Mesenchymal stem cell (in vitro differentiated cells and primary cell): Measurements from ENCODE around the gene KDM4B.

Source experiments
- DNase-seq: peaks from one replicate; pipeline ENCODE4 v3.0.0-alpha.2; 2013
- H2AFZ ChIP-seq: one replicate; pipeline ENCODE4 v1.6.1; 2013; ENCODE audit warnings: low read depth, mild to moderate bottlenecking, control low read depth, inconsistent platforms, low read length, moderate library complexity
- H2AK5ac ChIP-seq: 2 replicates; pipeline ENCODE4 v1.6.1; 2013; ENCODE audit warnings: low read length, moderate library complexity, mild to moderate bottlenecking, inconsistent platforms; ENCODE audit not compliant: severe bottlenecking
- H2BK120ac ChIP-seq: one replicate; pipeline ENCODE4 v1.6.1; 2013; ENCODE audit warnings: low read depth, mild to moderate bottlenecking, inconsistent platforms, low read length, moderate library complexity
- H2BK12ac ChIP-seq, 2 experiments: one replicate each; pipeline ENCODE4 v1.6.1; 2013; ENCODE audit warnings: inconsistent platforms in 2 of 2, low read length in 2 of 2, mild to moderate bottlenecking in 2 of 2, moderate library complexity in 2 of 2, control low read depth in 1 of 2
- H2BK15ac ChIP-seq: one replicate; pipeline ENCODE4 v1.6.1; 2013; ENCODE audit warnings: mild to moderate bottlenecking, low read depth, inconsistent platforms; ENCODE audit not compliant: poor library complexity, severe bottlenecking
- H2BK5ac ChIP-seq: 2 replicates; pipeline ENCODE4 v1.6.1; 2013; ENCODE audit warnings: low read depth, mild to moderate bottlenecking, low read length, control low read depth, inconsistent platforms; ENCODE audit not compliant: poor library complexity, severe bottlenecking
- H3K14ac ChIP-seq, 2 experiments: one replicate each; pipeline ENCODE4 v1.6.1; 2013; ENCODE audit warnings: inconsistent platforms in 2 of 2, low read length in 2 of 2, control low read depth in 1 of 2, mild to moderate bottlenecking in 1 of 2, moderate library complexity in 1 of 2
- H3K18ac ChIP-seq, 2 experiments: one replicate each; pipeline ENCODE4 v1.6.1; 2013; ENCODE audit warnings: inconsistent platforms in 2 of 2, low read length in 2 of 2, control low read depth in 1 of 2, low read depth in 1 of 2, mild to moderate bottlenecking in 1 of 2
- H3K23ac ChIP-seq, 2 experiments: one replicate each; pipeline ENCODE4 v1.6.1; 2013; ENCODE audit warnings: inconsistent platforms in 2 of 2, low read length in 2 of 2, mild to moderate bottlenecking in 2 of 2, moderate library complexity in 2 of 2, control low read depth in 1 of 2
- H3K27ac ChIP-seq: 2 replicates; pipeline ENCODE4 v1.5.1; 2013; ENCODE audit warnings: mild to moderate bottlenecking, moderate library complexity, low read length, control low read depth, inconsistent platforms; ENCODE audit not compliant: poor library complexity, severe bottlenecking
- H3K27me3 ChIP-seq, 2 experiments: 2 replicates each; pipeline versions ENCODE4 v1.6.1 to v1.7.0; 2013; ENCODE audit warnings: low read length in 2 of 2, mild to moderate bottlenecking in 2 of 2, moderate library complexity in 2 of 2, control low read depth in 1 of 2, inconsistent platforms in 1 of 2; ENCODE audit not compliant: control insufficient read depth in 1 of 2, insufficient read depth in 1 of 2
- H3K36me3 ChIP-seq, 2 experiments: 2 replicates each; pipeline versions ENCODE4 v1.6.1 to v1.7.0; 2013; ENCODE audit warnings: low read length in 2 of 2, control low read depth in 1 of 2, inconsistent platforms in 1 of 2, low read depth in 1 of 2, mild to moderate bottlenecking in 1 of 2; ENCODE audit not compliant: insufficient read depth in 2 of 2, control insufficient read depth in 1 of 2
- H3K4ac ChIP-seq, 2 experiments: one replicate each; pipeline ENCODE4 v1.6.1; 2013; ENCODE audit warnings: inconsistent platforms in 2 of 2, low read length in 2 of 2, mild to moderate bottlenecking in 2 of 2, moderate library complexity in 2 of 2, control low read depth in 1 of 2, low read depth in 1 of 2
- H3K4me1 ChIP-seq: 2 replicates; pipeline ENCODE4 v1.6.1; 2013; ENCODE audit warnings: low read depth, low read length, control low read depth; ENCODE audit not compliant: control insufficient read depth, insufficient read depth
- H3K4me2 ChIP-seq: 2 replicates; pipeline ENCODE4 v1.6.1; 2013; ENCODE audit warnings: low read length, mild to moderate bottlenecking, inconsistent platforms; ENCODE audit not compliant: poor library complexity, severe bottlenecking
- H3K4me3 ChIP-seq, 2 experiments: 2 replicates each; pipeline versions ENCODE4 v1.5.1 to v1.7.0; 2013; ENCODE audit warnings: low read length in 2 of 2, mild to moderate bottlenecking in 2 of 2, control low read depth in 1 of 2, low read depth in 1 of 2; ENCODE audit not compliant: insufficient read depth in 1 of 2
- H3K79me1 ChIP-seq: replicated peaks from 2 replicates; pipeline ENCODE4 v1.6.1; 2013; ENCODE audit warnings: mild to moderate bottlenecking, control low read depth, low read length, inconsistent platforms; ENCODE audit not compliant: poor library complexity, severe bottlenecking
- H3K9ac ChIP-seq: 2 replicates; pipeline ENCODE4 v1.7.0; 2013; ENCODE audit warnings: mild to moderate bottlenecking, low read length, moderate library complexity
- H3K9me3 ChIP-seq: 2 replicates; pipeline ENCODE4 v1.7.0; 2013; ENCODE audit warnings: mild to moderate bottlenecking, low read length; ENCODE audit not compliant: control insufficient read depth
- H4K8ac ChIP-seq: one replicate; pipeline ENCODE4 v1.6.1; 2013; ENCODE audit warnings: inconsistent platforms, mild to moderate bottlenecking, low read length, moderate library complexity
- H4K91ac ChIP-seq: one replicate; pipeline ENCODE4 v1.6.1; 2013; ENCODE audit warnings: mild to moderate bottlenecking, low read length, inconsistent platforms
- WGBS: methylation state at CpG from one replicate; pipeline ENCODE4 v1.1.7; 2013; ENCODE audit warnings: mixed read lengths; 5-methylcytosine and 5-hydroxymethylcytosine counted together

KDM4B gene

GRCh38 chr19:5054551-5055456 is 85.9 kb downstream of the KDM4B start:
- no peaks in the 10 kb centered on the region for H3K27me3 ChIP-seq
- H3K9me3 ChIP-seq: no peaks in the 10 kb centered on the region
- no peak overlapping the region for H2BK12ac ChIP-seq
- H3K4me3 ChIP-seq: no peak overlapping the region
- DNase-seq: no peak
- H4K91ac ChIP-seq: no peak overlapping the region
- H2BK120ac ChIP-seq: no peak overlapping the region
- no peak overlapping the region for H4K8ac ChIP-seq
- H2BK15ac ChIP-seq: no peak overlapping the region
- H2BK5ac ChIP-seq: no peak overlapping the region
- H3K18ac ChIP-seq: no peak overlapping the region
- H3K4me2 ChIP-seq: no peak overlapping the region
- WGBS: 95% methylated on average over 35 of the region's 35 CpGs
- no peak overlapping the region for H2AK5ac ChIP-seq
- no peak overlapping the region for H3K23ac ChIP-seq
- H3K36me3 ChIP-seq: peaks cover 41 to 91% of the 10 kb centered on the region in 2 experiments
- H3K9ac ChIP-seq: no peak overlapping the region
- peaks cover 9% of the 10 kb centered on the region for H3K4me1 ChIP-seq
- H3K27ac ChIP-seq: no peak overlapping the region
- H3K14ac ChIP-seq: no peak overlapping the region
- H2AFZ ChIP-seq: no peak overlapping the region
- H3K4ac ChIP-seq: no peak overlapping the region
- peaks cover 61% of the 10 kb centered on the region for H3K79me1 ChIP-seq

DNA sequence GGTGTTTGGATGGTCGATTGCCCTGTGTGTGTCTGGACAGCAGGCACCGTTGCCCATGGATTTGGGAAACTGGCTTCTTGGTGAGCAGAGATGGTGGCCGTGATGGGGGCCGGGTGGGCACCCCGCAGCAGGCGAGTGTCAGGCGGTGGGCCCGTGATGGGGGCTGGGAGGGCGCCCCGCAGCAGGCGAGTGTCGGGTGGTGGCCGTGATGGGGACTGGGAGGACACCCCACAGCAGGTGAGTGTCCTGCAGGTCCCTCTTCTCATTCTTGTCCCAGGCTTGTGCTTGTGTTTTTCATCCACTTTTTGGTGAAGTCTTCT is 86.5 kb downstream of the KDM4B start:
- no peak overlapping the region for H3K9ac ChIP-seq
- H3K4me3 ChIP-seq: no peak overlapping the region
- no peak overlapping the region for H3K23ac ChIP-seq
- H3K4ac ChIP-seq: no peak overlapping the region
- H3K27me3 ChIP-seq: no peaks in the 10 kb centered on the region
- no peak overlapping the region for H3K18ac ChIP-seq
- no peaks in the 10 kb centered on the region for H3K9me3 ChIP-seq
- H2BK15ac ChIP-seq: no peak overlapping the region
- H3K14ac ChIP-seq: no peak overlapping the region
- WGBS: 94% methylated on average over 12 of the region's 13 CpGs
- H2AK5ac ChIP-seq: no peak overlapping the region
- H3K27ac ChIP-seq: no peak overlapping the region
- peaks cover 10% of the 10 kb centered on the region for H3K4me1 ChIP-seq
- no peak for DNase-seq
- peaks cover 35 to 91% of the 10 kb centered on the region in 2 experiments for H3K36me3 ChIP-seq
- H2BK5ac ChIP-seq: no peak overlapping the region
- H2AFZ ChIP-seq: no peak overlapping the region
- H3K79me1 ChIP-seq: peaks cover 60% of the 10 kb centered on the region
- H2BK12ac ChIP-seq: no peak overlapping the region
- no peak overlapping the region for H2BK120ac ChIP-seq
- no peak overlapping the region for H4K91ac ChIP-seq
- no peak overlapping the region for H4K8ac ChIP-seq
- no peak overlapping the region for H3K4me2 ChIP-seq

DNA sequence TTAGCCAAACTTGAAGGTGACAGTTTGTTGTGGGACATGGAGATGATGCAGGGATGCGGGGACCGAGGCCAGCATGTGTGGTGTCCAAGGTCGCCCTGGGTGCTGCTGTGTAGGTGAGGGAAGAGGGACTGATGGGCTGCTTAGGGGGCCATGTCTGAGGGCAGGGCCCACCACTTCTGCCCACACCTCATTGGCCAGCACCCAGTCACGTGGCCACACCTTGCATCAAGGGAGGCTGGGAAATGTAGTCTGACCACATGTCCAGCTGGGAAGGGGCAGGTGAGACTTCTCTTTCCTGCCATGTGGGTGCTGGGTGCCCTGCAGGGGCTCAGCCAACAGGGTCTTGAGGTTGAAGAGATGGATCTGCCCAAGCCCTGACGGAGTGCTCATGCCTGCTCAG is 88.9 kb downstream of the KDM4B start:
- Histone ChIP-seq H3K4me3 (no peak overlapping the region), H2BK120ac (no peak overlapping the region), H3K14ac (no peak overlapping the region), H3K9ac (no peak overlapping the region), H3K9me3 (peaks cover 2% of the 10 kb centered on the region), H3K27ac (no peak overlapping the region), H2AFZ (no peak overlapping the region), H3K4ac (no peak overlapping the region), H4K8ac (no peak overlapping the region), H3K27me3 (no peaks in the 10 kb centered on the region), H3K4me1 (peaks cover 10% of the 10 kb centered on the region), H2AK5ac (no peak overlapping the region), H2BK12ac (no peak overlapping the region), H4K91ac (no peak overlapping the region), H3K36me3 (peaks cover 40 to 89% of the 10 kb centered on the region in 2 experiments), H2BK15ac (no peak overlapping the region), H3K23ac (no peak overlapping the region), H2BK5ac (no peak overlapping the region), H3K4me2 (no peak overlapping the region), H3K18ac (no peak overlapping the region), H3K79me1 (peaks cover 59% of the 10 kb centered on the region)
- 97% methylated on average over 5 of the region's 5 CpGs for WGBS
- no peak for DNase-seq

- Histone ChIP-seq H2BK15ac (no peak overlapping the region), H3K9me3 (peaks cover 3% of the 10 kb centered on the region), H2BK120ac (no peak overlapping the region), H3K23ac (no peak overlapping the region), H2BK5ac (no peak overlapping the region), H3K14ac (no peak overlapping the region), H3K9ac (no peak overlapping the region), H2AFZ (no peak overlapping the region), H3K4me2 (no peak overlapping the region), H3K18ac (no peak overlapping the region), H4K8ac (no peak overlapping the region), H3K4ac (no peak overlapping the region), H3K4me3 (no peak overlapping the region), H2BK12ac (no peak overlapping the region), H3K4me1 (peaks cover 6% of the 10 kb centered on the region), H4K91ac (no peak overlapping the region), H2AK5ac (no peak overlapping the region), H3K79me1 (peaks cover 56% of the 10 kb centered on the region), H3K27ac (no peak overlapping the region), H3K27me3 (no peaks in the 10 kb centered on the region), H3K36me3 (peaks cover 48 to 88% of the 10 kb centered on the region in 2 experiments)
- no peak for DNase-seq
- WGBS: 97% methylated on average over 34 of the region's 34 CpGs
Measured at GRCh38 chr19:5058521-5059212, 89.8 kb downstream of the KDM4B start.
